Measurements from ENCODE around the gene CDKL2.

- TF ChIP-seq CTCF (optimal IDR thresholded peaks at IDR 0.05 in 1 of 3, IDR thresholded peaks at IDR 0.05 in 1 of 3, conservative IDR thresholded peaks at IDR 0.05 in 1 of 3; ENCODE audit: extremely low read depth in 1 of 3, insufficient read depth in 2 of 3, low read length in 3 of 3), result no peak
- TF ChIP-seq EZH2 (IDR thresholded peaks at IDR 0.05; ENCODE audit: low read length), result no peak
Measured at GRCh38 chr4:75545526-75545925, 84.8 kb downstream of the CDKL2 start.
